ENCODE data around the gene SUMO2. TPM values are rescaled to one million over a fixed set of nuclear protein-coding genes. Genes with fewer than 3 reads are reported as not detected.
"Not testable (repeated sequence)": the region's sequence is repeated elsewhere in the genome, so short reads cannot be mapped to it uniquely, and the experiment has no call there.

SUMO2 gene
- total RNA-seq = 90.8 and 94.6 TPM in 2 replicates

DNA sequence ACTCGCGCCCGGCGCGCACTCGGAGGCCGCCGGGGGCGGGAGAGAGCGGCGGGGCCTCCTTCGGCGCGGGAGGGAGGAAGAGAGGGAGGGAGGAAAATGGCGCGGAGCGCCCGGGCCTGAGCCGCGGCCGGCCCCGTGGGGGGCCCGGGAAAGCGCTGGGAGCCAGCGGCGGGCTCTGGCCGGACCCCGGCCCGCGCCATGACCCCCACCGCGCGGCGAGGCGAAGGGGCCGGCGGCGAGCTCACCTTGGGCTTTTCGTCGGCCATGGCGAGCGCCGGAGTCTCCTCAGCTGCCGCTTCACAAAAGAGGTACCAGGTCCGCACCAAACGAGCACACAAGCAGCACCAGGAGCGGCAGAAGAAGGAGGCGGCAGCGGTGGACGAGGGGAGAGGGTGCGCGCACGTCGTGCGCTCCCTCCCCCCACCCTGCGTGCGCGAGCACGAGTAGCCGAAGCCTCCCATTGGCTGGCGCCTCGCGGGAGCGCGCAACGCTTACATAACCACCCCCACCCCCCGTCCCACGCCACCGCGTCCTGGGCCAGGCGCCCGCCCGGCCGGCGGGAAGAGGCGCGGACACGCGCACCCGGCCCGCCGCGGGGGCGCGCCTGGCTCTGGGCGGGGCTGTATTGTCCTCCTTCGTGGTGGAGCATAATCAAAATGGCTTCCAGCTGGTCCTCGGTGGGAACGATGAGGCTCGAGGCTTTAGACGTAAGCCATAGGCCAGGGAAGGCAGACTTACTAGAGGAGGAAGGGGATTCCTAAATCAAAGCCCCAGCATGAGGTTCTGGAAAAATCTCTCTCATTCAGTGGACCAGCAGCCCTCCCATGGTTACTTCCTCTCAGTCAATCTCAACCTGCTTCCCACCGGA lies at the start of gene SUMO2:
Gene SUMO2 (minus strand): TSS at position 391 of the 868 bp plus-strand sequence. CDS start 125 bp downstream, at position 266.
- peak; percentile 93 to 97 for DNase-seq (ENCODE audit: low read depth in 2 of 2)

DNA sequence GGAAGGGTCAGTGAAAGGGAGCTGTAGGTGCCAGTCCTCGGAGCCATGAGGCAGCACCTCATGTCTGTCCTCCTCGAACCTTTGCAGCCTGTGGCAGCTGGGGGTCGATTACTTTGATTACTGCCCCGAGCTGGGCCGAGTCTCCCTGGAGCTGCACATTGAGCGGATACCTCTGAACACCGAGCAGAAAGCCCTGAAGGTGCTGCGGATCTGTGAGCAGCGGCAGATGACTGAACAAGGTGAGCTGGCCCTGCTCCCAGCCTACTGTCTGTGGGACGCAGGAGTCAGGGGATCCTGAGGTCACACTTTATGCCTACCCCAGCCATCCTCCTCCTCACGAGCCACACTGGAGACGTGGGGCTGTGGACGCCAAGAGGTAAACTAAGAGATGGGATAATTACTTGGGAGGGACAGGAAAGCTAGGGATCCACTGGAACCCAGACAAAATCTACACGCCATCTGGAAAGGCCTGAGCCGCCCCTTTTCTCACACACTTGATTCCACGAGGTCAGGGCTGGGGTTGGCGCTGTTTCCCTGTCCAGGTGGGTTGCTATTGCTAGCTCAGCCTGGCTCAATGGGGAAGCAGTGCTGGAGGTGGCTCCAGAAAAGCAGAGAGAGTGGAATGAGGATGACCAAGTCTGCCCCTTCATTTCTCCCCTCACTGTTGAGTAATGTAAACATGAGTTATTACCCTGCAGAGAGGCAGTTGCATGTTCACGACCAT lies 49.1 kb upstream of the SUMO2 start:
- no peak for DNase-seq (ENCODE audit: low read depth in 2 of 2)

DNA sequence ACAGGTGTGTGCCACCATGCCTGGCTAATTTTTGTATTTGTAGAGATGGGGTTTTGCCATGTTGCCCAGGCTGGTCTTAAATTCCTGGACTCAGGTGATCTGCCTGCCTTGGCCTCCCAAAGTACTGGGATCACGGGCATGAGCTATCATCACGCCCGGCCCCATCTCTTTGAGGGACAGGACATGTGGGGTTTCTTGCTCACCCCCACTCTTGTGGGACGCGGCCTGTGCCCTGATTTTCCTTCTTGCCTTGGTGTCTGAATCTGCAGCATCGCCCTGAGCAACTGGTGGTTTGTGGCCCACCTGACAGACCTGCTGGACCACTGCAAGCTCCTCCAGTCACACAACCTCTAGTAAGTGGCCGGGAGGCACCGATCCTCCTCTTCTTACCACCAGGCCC lies 48.3 kb upstream of the SUMO2 start:
- DNase-seq (ENCODE audit: low read depth in 2 of 2) = no peak

DNA sequence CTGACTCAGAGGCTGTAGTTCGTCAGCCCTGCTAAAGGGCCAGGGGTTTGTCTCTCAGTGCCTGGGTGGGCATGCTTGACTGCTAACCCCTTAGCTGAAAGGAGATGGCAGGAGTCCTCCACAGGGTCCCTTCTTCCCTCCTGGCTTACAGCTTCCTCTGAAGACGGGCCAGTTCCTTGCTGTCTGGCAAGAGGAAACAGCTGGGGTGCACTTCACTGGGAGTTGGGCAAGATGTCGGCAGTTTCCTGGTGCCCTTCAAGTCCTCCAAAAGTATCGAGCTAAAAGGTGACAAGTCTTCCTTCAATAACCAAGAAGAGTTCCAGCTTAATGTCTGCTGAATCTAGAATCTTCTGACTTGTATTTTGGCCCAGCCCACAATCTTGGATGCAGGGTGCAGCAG lies 46.1 kb upstream of the SUMO2 start:
- DNase-seq (ENCODE audit: low read depth in 2 of 2) = no peak

DNA sequence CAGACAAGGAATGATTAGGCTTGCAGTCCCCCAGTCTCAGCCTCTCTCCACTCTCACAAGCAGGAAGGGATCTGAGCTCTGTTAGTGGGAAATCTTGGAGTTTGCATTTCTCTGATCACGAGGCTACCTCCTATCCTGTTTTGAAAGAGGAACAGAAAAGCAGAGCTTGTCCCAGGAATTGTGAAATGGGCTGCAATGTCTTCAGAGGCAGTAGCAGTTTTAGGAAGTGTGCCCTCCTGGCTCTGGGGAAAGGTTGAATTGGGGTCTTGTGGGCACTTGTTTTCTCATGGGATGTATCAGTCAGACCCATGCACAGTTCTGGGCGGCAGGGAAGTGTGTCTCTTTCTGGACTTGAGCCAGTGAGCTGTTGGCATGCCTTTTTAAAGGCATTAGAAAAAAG lies 45.5 kb upstream of the SUMO2 start:
- peak in 1 of 2 donors; percentile 42 for DNase-seq (ENCODE audit: low read depth in 2 of 2)

DNA sequence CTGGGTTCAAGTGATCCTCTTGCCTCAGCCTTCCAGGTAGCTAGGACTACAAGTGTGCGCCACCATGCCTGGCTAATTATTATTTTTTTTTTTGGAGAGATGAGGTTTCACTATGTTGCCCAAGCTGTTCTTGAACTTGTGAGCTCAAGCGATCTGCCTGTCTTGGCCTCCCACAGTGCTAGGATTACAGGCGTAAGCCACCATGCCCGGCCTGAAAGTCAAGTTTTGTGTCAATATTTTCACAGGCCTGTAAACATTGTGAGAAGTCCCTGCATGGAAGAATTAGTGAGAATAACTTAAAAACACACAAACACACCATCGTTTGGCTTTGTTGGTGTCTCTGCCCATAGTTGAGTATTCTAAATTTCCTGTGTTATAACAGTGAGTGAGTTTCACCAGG lies 45.0 kb upstream of the SUMO2 start:
- DNase-seq (ENCODE audit: low read depth in 2 of 2) = no peak

DNA sequence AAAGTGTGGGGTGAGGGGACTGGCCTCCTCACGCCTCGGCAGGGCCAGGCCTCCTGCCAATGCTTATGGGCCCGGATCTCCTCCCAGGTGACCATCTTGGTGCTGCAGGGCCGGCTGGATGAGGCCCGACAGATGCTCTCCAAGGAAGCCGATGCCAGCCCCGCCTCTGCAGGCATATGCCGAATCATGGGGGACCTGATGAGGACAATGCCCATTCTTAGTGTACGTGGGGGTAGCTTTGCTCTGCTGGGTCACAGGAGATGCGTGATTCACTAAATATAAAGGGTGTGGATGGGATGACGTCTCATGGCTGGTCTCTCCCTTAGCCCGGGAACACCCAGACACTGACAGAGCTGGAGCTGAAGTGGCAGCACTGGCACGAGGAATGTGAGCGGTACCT lies 42.3 kb upstream of the SUMO2 start:
- no peak for DNase-seq (ENCODE audit: low read depth in 2 of 2)

DNA sequence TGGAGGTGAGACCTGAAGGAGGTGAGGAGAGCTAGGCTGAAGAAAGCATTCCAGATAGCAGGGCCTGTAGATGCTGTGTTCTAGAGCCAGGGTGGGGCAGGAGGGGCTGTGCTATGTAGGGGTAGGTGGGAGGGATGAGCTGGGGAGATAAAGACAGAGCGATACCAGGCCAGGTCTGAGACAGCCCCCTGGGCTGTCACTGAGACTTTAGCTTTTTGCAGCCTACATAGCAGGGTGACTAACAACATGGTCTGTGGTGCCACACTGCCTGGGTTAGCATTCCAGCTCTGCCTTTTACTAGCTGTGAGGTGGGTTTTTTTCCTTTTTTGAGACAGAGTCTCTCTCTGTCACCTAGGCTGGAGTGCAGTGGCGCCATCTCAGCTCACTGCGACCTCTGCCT lies 37.1 kb upstream of the SUMO2 start:
- no peak for DNase-seq (ENCODE audit: low read depth in 2 of 2)

DNA sequence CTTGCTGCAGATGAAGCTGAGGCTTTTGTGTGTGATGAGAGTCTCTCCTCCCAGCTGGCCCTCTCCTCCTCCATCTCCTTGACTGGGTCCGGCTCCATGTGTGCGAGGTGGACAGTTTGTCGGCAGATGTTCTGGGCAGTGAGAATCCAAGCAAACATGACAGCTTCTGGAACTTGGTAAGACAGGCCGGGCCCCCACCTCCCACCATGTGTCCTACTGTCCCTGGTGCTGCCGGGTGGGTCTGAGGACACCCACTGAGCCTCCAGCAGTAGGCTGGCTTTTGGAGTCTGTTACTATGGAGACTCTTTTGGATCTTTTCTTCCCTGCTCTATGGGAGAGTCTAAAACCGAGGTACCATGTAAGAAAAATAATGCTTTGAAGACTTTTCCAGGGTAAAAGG lies 35.4 kb upstream of the SUMO2 start:
- DNase-seq (ENCODE audit: low read depth in 2 of 2) = no peak

DNA sequence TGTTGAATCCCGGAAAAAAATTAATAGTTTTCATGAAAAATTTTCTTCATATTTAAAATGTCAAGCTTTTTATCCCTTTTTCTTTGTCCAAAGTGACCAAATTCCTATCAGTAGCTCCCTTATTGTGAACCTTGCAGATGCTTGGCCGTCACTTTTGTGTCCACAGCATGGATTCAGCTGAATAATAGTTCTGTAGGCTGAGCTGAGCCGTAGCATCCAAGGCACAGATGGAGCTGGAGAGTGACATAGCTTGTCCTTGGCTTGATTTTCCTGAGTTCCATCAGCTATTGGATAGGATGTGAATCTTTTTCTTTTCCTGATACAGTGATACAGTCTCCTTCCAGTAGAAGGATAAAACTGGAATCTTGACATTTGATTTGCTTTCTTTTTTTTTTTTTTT lies 26.3 kb upstream of the SUMO2 start:
- no peak for DNase-seq (ENCODE audit: low read depth in 2 of 2)

DNA sequence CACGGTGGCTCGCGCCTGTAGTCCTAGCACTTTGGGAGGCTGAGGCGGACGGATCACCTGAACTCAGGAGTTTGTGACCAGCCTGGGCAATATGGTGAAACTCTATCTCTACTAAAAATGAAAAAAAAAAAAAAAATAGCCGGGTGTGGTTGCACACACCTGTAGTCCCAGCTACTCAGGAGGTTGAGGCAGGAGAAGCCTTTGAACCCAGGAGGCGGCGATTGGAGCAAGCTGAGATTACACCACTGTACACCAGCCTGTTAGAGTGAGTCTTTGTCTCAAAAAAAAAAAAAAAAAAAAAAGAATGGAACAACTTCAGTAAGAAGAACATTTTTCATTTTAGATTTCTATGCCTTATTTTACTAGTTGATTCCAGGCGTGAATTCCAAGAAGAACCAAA lies 25.4 kb upstream of the SUMO2 start:
- no peak for DNase-seq (ENCODE audit: low read depth in 2 of 2)

DNA sequence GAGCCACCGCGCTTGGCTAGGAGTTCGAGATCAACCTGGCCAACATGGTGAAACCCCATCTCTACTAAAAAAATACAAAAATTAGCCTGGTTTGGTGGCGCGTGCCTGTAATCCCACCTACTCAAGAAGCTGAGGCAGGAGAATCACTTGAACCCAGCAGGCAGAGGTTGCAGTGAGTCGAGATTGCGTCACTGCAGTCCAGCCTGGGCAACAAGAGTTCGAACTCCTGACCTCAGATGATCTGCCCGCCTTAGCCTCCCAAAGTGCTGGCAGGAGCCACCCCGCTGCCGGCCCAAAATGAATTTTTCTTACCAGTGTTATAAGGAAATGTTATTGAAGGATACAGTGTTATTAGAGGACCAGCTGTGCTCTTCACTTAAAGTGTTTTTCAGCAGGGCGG lies 25.0 kb upstream of the SUMO2 start:
- no peak for DNase-seq (ENCODE audit: low read depth in 2 of 2)

DNA sequence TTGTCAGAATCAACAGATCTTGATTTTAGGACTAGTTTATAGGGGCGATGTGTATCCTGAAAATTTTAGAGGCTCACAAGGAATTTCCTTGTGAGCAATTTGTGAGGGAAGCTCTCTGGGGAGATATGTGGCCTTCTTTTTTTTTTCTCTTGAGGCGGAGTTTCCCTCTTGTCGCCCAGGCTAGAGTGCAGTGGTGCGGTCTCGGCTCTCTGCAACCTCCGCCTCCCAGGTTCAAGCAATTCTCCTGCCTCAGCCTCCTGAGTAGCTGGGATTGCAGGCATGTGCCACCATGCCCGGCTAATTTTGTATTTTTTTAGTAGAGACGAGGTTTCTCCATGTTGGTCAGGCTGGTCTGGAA lies 24.3 kb upstream of the SUMO2 start:
- not testable (repeated sequence) for DNase-seq (ENCODE audit: low read depth in 2 of 2)

DNA sequence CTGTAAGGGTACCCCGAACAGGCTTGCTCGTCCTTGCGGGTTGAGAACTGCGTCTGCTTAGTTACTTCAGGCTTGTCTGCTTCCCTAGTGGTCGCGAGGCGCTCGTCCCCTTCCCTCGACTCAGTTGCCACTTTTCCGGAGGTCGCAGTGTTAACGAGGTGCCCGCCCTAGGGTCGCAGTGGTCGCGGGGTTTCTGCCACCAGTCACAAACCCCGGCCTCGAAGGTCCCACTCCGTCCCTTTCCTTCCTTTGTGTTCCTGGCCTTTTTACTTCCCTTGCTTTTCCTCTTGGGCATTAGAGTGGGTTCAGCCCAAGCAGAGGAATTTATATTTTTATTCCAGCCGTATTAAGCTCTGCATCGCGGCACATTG lies 23.0 kb upstream of the SUMO2 start:
- DNase-seq (ENCODE audit: low read depth in 2 of 2) = no peak

DNA sequence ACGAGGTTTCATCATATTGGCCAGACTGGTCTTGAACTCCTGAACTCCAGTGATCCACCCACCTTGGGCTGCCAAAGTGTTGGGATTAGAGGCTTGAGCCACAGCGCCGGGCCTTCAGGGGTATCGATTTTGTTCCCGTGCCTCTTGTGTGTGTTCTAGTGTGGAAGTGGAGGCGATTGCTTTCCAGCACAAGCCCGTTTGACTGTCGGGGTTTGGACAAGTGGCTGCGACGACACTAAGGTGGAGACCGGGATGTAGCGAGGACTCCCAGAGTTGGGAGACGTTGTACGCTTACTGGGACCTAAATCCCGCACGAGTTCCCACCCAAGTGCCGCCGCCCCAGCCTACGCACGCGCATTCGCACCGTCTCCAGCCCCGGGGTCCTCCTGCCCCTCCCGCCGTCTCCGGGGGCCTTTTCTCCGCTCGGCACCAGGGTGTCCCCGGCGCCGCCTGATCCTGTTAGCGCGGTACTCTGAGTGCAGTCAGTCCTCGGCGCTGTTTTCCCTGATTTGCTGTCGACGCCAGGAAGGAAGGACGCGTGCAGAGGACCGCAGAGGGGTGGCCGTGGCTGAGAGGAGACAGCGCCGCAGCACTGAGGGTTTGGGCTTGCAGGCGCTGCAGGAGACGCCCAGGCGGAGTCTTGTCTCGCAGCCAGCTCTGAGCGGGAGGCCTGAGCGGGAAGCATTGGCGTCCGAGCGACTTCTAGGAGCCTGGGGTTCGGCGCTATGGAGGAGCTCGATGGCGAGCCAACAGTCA lies 22.5 kb upstream of the SUMO2 start, which contains the start of gene NUP85:
Gene NUP85 (plus strand): TSS at position 643 of the 756 bp plus-strand sequence. CDS start 83 bp downstream, at position 726.
- DNase-seq (ENCODE audit: low read depth in 2 of 2) = peak; percentile 79 to 94

DNA sequence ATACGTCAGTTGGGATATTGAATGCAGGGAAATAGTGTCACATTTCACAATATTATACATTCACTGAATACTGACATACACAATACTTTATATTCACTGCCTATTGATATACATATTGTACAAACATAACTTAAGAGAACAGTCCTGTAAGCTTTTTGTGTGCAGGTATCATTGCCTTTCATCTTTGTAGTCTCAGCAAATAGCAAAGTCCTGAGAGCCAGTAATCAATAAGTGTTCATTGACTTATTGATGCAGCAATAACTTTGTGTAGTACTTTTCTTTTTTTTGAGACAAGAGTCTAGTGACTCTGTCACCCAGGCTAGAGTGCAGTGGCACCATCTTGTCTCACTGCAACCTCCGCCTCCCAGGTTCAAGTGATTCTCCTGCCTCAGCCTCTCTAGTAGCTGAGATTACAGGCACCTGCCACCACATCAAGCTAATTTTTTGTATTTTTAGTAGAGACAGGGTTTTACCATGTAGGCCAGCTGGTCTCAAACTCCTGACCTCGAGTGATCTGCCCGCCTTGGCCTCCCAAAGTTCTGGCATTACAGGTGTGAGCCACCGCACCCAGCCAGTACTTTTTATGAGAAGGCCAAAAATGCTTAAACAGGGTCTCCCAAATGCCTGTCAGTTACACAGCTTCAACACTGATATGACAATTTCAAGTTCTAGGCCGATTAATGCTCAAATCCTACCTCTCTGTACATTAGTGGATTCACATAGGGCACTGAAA lies 17.3 kb upstream of the SUMO2 start:
- DNase-seq (ENCODE audit: low read depth in 2 of 2) = no peak

DNA sequence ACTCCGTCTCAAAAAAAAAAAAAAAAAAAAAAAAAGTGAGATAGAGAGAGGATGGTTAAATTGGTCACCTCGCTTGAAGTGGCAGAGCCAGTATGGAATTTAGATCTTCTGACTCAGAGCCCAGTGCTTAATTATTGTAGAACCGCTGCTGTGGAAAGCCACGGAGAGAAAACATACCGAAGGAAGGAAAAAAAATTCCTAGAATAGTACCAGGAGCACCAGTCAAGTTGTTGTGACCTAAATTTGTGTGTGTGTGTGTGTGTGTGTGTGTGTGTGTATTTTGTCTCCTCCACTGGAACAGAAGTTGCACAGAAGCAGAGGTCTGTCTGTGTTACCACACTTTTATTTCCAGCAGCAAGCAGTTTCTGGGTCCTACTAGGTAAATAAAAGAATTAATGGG lies 12.1 kb upstream of the SUMO2 start:
- DNase-seq (ENCODE audit: low read depth in 2 of 2) = no peak

DNA sequence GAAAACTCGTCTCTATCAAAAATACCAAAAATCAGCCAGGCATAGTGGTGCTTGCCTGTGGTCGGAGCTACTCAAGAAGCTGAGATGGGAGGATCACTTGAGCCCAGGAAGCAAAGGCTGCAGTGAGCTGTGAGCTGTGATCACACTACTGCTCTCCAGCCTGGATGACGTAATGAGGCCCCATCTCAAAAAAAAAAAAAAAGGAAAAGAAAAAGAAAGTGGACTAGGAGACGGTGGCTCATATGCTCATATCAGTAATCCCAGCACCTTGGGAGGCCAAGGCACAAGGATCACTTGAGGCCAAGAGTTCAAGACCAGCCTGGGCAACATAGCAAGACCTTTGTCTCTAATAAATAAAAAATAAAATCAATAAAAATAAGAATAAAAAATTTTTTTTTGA lies 8.8 kb upstream of the SUMO2 start:
- no peak for DNase-seq (ENCODE audit: low read depth in 2 of 2)

DNA sequence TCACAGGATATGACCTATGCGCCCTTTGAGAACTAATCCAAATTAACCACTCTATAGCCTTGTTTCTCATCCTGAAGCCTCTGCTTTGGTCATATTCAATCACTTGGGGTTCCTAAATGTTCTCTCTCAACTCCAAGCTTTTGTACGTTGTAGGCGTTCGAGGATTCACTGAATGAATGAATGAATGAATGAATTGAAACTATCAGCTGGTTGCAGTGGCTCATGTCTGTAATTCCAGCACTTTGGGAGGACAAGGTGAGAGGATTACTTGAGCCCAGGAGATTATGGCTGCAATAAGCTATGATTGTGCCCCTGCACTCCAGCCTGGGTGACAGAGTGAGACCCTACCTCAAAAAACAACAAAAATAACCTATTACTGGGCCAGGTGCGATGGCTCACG lies 5.9 kb upstream of the SUMO2 start:
- DNase-seq (ENCODE audit: low read depth in 2 of 2) = no peak

DNA sequence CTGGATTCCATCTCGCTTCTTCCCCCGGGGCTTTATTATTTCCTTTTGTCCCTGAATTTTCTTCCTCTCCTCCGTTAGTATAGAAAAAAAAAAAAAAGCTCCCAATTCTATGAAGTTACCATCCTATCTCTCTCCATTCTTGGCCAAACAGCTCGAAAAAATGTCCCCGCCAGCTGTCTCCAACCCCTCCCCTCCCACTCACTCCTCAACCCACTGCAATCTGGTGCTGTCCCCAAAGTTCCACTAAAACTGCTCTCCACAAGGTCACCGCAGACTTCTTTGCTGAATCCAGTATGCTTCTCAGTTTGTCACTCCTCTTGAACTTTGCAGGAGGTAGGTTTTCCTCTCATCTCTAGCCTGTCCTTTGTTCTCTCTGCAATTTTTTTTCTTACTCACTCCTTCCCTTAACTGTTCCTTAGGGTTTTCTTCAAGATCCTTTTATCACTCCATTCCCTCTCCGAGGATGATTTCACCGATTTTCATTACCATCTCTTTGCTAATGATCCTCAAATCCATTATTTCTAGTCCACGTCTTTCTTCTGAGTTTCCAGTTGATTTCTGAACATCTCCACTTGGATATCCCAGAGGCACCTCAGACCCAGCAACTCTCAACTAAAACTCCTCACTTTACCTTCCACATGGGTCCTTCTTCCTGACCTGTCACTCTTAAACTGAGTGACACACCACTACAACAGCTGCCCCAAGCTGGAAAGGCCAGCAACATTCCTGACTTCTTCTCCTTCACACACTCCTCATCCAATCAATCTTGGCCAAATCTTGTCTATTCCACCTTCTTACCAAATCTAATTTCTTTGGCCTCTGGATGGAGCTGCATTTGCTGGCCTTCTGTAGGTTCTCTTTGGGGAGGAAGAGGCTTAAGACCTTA lies 1.5 kb upstream of the SUMO2 start:
- DNase-seq (ENCODE audit: low read depth in 2 of 2) = no peak

DNA sequence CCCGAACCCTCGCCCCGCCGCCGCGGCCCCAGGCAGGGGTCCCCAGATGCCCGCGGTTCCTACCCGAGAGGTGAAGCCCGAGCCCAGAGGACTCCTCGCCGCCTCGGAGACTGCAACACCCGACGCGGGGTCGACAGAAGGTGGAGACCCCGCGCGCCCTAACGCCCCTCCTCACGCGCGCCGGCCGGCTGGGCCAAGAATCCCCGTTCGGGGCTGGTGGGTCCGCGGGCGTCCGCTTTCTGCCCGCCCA lies 515 bp downstream of the SUMO2 start:
- DNase-seq (ENCODE audit: low read depth in 2 of 2) = no peak

Measured in dermis microvascular lymphatic vessel endothelial cell (primary cell).